Testis (tissue), 2 donors: Measurements from ENCODE around the gene RMI1.

Source experiments
- CTCF ChIP-seq, 3 experiments: fragments of 450-650 bp in 2 of 3; fragments of 200-600 bp in 1 of 3; sonication (generic) in 1 of 3; IDR thresholded peaks; one replicate each; pipeline ENCODE4 v1.5.1; 2016 to 2019; ENCODE audit warnings: antibody characterized with exemption in 3 of 3, mild to moderate bottlenecking in 2 of 3, moderate library complexity in 1 of 3
- POLR2A ChIP-seq: fragments of 450-650 bp; IDR thresholded peaks from one replicate; pipeline ENCODE4 v1.6.1; 2017; ENCODE audit warnings: antibody characterized with exemption, mild to moderate bottlenecking, moderate library complexity

GRCh38 chr9:83959061-83959460 lies 21.5 kb upstream of the RMI1 start:
- TF ChIP-seq CTCF (IDR thresholded peaks at IDR 0.05) (no peak), POLR2A (no peak)
